HG03139 (cell line): ENCODE results near the gene KDM2A.
"Not testable (repeated sequence)": the region's sequence is repeated elsewhere in the genome, so short reads cannot be mapped to it uniquely, and the experiment has no call there.

Experiments
- ATAC-seq: cut with Tn5 transposase; IDR thresholded peaks from one replicate; pipeline ENCODE4 v1.9.1; 2021; ENCODE audit not compliant: unreplicated experiment

Gene KDM2A

GRCh38 chr11:67167091-67167490 is 48.0 kb downstream of the KDM2A start:
- no peak for ATAC-seq

GRCh38 chr11:67167719-67168118 is 48.7 kb downstream of the KDM2A start:
- no peak for ATAC-seq

- ATAC-seq, result not testable (repeated sequence)
These were observed 49.8 kb downstream of the KDM2A start for GRCh38 chr11:67168911-67169310.

DNA sequence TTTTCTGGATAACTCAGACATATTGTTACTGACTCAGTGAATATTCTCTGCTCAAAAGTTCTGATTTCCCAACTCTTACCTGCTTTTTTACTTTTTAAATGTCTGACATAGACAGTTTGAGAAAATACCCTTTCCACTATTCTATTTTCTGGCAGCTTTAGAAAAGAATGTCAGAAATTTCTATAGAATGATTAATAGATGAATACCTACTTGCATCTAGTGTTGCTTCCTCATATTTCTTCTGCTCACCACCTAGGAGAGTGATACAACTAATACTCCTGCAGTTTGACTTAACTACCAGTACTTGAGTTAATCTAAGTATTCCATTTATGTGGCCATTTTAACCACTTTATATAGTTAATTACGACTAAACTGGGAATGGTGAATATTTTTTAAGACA is 55.2 kb downstream of the KDM2A start:
- no peak for ATAC-seq

DNA sequence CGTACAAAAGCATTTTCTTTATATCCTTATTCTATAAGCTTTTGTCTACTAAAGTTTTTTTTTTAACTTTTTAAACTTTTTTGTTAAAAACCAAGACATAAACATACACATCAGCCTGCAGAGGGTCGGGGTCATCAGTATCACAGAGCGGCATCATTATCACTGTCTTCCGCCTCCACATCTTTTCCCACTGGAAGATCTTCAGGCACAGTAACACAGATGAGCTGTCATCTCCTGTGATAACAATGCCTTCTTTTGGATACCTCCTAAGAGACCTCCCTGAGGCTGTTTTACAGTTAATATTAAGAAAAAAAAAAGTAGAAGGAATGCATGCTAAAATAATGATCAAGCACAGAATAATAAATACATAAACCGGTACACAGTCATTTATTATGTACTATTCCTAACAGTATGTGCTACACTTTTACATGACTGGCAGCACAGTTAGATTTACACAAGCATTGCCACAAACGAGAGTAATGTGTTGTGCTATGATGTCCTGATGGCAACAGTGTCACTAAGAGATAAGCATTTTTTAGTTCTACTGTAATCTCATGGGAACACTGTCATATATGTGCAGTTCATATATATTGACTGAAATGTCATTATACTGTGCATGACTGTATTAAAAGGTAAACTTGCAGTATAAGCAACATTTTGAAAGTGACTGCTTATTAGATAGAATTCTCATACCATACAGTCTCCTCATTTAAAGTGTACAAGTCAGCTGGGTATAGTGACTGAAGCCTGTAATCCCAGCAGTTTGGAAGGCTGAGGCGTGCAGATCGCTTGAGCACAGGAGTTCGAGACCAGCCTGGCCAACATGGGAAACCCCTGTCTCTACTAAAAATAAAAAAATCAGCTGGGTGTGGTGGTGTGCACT is 58.6 kb downstream of the KDM2A start:
- ATAC-seq, result no peak

GRCh38 chr11:67178421-67178820 is 59.4 kb downstream of the KDM2A start:
- no peak for ATAC-seq

- ATAC-seq, result no peak
These were observed 59.8 kb downstream of the KDM2A start for GRCh38 chr11:67178878-67179277.

DNA sequence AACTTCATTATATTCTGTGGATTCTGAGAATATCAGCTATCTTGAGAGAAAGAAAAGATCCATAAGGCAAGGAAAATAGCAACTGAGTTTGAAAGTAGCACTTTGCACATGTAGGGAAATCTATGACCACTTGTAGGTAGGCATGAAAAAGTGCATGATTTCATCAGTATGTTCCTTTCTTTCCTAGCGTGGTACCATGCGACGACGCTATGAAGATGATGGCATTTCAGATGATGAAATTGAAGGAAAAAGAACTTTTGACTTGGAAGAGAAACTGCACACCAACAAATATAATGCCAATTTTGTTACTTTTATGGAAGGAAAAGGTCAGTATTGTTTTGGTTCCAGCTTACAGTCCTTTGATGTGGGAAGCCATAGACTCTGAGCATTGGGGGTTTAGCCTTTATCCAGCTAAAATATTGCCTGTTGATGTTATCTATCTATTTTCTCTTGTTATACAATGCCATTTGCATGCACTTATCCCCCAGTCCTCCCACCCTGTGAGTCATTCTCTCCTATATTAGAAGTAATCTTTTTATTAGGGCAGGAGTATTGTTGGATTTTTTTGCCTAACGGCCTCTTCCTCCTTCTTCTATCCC is 60.9 kb downstream of the KDM2A start:
- ATAC-seq, result no peak

- ATAC-seq, result no peak
These were observed 75.0 kb downstream of the KDM2A start for GRCh38 chr11:67194096-67194495.

- ATAC-seq, result no peak
These were observed 77.0 kb downstream of the KDM2A start for GRCh38 chr11:67195971-67196456.

- no peak for ATAC-seq
These were observed 78.5 kb downstream of the KDM2A start for GRCh38 chr11:67197606-67198005.

DNA sequence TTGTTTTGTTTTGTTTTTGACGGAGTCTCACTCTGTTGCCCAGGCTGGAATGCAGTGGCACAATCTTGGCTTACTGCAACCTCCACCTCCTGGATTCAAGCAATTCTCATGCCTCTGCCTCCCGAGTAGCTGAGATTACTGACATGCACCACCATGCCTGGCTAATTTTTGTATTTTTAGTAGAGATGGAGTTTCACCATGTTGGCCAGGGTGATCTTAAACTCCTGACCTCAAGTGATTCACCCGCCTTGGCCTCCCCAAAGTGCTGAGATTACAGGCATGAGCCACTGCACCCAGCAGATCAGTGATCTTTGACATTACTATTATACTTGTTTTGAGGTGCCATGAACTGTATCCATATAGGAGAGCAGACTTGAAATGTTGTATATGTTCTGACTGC is 79.7 kb downstream of the KDM2A start:
- not testable (repeated sequence) for ATAC-seq

GRCh38 chr11:67199751-67200150 is 80.7 kb downstream of the KDM2A start:
- ATAC-seq, result no peak

- no peak for ATAC-seq
These were observed 83.0 kb downstream of the KDM2A start for GRCh38 chr11:67202028-67202427.

- no peak for ATAC-seq
These were observed 85.8 kb downstream of the KDM2A start for GRCh38 chr11:67204822-67205221.

DNA sequence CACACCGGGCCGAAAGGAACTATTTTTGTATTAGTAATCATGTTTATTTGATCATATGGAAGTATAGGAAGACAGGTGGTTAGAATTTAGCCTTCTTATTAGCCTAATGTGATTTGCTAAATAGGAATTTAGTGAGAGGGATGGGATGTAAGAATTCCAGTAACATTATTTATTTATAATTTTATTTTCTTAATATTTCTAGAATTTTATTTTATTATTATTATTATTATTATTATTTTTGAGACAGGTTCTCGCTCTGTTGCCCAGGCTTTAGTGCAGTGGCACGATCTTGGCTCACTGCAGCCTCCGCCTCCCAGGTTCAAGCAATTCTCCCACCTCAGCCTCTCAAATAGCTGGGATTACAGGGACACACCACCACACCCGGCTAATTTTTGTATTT is 90.2 kb downstream of the KDM2A start:
- not testable (repeated sequence) for ATAC-seq

DNA sequence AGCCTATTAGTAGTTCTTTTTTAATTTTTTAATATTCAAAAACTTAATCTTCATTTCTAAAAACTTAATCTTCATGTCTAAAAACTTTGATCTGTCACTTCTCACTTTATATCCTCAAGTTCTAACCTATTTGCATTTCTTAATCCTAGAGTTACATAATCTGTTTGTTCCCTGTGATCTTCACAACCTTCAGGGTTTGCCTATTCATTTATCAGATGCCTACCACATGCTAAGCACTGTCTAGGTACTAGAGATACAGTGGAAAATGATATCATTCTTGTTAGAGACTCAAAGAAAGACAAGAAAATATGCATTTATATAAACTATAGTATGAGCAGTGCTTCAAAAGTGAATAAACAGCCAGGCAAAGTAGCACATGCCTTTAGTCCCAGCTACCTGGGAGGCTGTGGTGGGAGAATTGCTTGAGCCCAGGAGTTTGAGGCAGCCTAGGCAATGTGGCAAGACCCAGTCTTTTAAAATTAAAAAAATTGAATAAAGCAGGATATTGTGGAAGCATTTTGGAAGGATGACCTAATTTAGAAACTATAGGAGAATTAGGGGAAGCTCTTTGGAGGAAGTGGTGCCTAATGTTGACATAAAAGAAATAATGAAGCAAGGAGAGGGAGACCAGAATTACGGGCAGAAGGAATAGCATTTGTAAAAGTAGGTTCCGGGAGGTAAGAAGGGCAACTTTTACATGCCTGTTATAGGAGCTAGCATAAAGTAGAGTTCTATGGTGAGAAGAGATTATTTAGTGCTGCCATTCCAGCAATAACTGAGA is 92.8 kb downstream of the KDM2A start:
- ATAC-seq, result no peak

DNA sequence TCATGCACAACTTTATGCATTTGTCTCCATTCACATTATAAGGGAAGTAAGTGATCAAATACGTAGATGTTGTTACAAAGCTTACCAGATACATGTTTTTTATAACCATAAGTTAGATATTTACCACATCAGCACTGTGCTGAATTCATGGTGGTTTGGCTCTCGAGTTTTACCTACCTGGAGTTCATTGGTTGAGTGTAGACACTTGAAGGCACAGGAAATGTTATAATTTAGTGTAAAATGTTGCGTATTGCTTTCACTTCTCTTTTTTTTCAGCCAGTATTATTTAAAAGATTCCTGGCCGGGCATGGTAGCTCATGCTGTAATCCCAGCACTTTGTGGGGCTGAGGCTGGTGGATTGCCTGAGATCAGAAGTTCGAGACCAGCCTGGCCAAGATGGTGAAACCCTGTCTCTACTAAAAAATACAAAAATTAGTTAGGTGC is 94.1 kb downstream of the KDM2A start:
- peak; percentile 71 for ATAC-seq

GRCh38 chr11:67227726-67228125 is 108.7 kb downstream of the KDM2A start:
- ATAC-seq, result no peak

DNA sequence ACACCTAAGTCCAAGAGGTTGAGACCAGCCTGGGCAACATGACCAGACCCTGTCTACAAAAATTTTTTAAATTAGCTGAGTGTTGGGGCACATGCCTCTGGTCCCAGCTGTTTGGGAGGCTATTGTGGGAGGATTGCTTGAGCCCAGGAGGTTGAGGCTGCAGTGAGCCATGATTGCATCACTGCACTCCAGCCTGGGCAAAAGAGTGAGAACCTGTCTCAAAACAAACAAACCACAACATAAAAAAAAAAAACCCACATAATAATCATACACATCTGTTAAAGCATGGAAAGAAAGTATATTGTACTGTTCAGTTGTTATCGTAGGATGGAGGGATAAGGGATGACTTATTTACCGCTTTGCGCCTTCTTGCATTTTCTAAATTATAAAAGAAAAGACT is 111.3 kb downstream of the KDM2A start:
- no peak for ATAC-seq

DNA sequence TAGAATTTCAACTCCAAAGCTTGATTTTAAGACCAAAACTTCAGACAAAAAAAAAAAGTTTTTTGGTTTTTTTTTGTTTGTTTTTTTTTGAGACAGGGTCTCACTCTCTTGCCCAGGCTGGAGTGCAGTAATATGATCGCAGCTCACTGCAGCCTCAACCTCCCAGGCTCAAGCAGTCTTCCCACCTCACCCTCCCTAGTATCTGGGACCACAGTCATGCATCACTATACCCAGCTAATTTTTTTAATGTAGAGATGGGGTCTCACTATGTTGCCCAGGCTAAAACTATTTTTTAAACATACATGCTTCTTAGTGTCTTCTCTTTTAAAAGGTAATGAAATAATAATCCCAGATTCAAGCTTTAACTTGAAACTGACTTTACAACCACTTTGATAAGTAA is 111.8 kb downstream of the KDM2A start:
- no peak for ATAC-seq
